ENCODE results near the gene AIFM2. TPM values are rescaled to one million over a fixed set of nuclear protein-coding genes. Genes with fewer than 3 reads are reported as not detected.
"Not testable (repeated sequence)": the region's sequence is repeated elsewhere in the genome, so short reads cannot be mapped to it uniquely, and the experiment has no call there.

Gene AIFM2
- total RNA-seq, 1 donor from 2014 or later: 2.3 TPM

DNA sequence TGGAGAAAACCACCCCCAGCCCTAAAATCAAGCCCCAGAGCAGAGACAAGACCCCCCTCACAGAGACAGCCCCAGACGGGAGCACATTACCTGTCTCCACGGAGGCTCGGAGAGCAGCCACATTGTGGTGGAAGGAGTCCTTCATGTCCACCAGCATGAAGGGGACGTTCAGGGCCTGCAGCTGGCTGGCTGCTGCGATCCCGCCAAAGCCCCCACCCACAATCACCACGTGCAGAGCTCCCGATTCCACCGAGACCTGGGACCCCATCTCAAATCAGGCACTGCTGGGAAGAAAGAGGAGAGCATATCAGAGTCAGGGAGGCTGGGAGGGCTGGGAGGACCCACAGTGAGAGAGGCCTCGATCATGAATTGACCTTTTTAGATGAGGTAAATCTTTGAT is 8.8 kb downstream of the AIFM2 start:
- no peak for DNase-seq (ENCODE audit: extremely low read depth, low read depth, low spot score)

DNA sequence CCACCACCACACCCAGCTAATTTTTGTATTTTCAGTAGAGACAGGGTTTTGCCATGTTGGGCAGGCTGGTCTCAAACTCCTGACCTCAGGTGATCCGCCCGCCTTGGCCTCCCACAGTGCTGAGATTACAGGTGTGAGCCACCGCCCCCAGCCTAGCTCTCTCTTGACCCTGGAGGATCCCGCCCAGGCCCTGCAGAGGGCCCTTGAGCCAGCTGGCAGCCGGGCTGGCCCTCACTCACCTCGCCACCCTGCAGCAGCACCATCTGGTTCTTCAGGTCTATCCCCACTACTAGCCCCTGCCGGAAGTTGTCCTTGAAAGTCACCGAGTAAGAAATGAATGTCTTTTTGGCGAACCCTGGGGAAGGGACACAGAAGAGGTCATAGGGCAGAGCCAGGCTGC is 9.5 kb downstream of the AIFM2 start:
- DNase-seq (ENCODE audit: extremely low read depth, low read depth, low spot score): not testable (repeated sequence)

DNA sequence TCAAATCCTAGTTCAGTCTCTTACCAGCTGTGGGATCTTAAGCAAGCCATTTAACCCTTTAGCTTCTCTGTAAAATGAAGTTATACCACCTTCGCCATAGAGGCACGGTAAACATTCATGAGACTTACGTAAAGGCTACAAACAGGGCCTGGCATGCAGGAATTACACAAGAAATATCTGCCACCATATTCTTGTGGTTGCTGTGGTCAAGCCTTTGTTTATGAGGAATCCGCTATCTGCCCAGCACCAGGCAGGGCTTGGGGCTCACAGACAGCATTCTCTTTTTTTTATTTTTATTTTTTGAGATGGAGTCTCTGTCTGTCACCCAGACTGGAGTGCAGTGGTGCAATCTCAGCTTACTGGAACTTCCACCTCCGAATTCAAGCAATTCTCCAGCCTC is 9.9 kb downstream of the AIFM2 start:
- DNase-seq (ENCODE audit: extremely low read depth, low read depth, low spot score): no peak

DNA sequence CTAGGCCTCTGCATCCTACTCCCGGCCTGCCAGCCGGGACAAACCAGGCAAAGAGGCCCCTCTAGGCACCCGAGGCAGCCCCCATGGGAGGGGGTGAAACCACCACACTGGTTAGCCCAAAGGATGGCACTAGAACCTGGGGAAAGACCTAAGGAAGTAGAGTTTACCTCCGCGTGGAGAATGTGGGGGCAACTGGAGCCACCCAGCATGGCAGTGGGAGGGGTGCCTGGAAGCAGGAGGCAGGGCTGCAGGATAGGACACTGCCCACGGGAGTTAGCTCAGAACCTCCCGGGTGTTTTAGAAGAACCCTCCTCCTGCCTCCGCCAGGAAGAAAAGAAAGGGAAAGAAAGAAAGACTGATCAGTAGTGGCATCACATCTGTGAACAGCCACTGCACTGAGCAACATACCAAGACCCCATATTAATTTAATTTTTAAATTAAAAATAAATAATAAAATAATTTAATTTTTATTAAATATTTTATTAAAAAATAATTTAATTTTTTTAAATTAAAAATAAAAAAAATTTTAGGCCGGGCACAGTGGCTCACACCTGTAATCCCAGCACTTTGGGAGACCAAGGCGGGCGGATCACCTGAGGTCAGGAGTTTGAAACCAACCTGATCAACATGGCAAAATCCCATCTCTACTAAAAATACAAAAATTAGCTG is 11.2 kb downstream of the AIFM2 start:
- no peak for DNase-seq (ENCODE audit: extremely low read depth, low read depth, low spot score)

DNA sequence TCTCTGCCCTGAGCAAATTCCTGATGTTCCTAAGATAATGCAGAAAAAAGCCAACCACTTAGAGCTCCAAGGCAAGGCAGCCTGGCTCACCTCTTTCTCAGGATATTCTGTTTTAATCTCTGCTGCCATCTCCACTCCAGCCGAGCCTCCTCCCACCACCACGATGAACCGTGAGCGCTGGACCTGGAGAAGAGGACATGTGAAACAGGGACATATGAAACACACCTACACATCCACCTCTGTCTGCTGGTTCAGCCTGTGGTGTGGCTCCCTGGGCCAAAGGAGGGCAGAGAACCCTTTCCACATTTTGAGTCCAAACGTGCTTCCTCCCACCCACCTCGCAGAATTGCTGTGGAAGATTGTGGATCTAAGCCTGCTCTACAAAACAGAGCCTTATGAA is 12.2 kb downstream of the AIFM2 start:
- no peak for DNase-seq (ENCODE audit: extremely low read depth, low read depth, low spot score)

DNA sequence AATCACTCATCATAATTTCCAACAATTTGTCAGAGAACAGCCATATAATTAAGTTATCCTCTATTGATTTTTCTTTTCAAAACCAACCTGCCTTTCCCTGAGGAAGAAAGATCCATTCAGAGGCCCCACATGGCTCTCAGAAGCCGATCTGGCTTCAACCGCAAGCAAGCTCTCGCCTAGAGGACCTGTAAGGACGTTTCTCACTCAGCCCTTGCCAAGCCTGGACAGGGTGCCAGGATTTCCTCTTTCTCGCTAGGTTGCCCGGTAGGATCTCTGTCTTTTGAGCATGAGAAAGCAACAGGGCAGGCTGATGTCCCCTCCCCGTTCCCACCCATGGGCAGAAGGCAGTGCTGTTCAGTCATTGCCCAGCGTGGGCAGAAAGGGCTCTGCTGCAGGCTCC is 13.0 kb downstream of the AIFM2 start:
- no peak for DNase-seq (ENCODE audit: extremely low read depth, low read depth, low spot score)

DNA sequence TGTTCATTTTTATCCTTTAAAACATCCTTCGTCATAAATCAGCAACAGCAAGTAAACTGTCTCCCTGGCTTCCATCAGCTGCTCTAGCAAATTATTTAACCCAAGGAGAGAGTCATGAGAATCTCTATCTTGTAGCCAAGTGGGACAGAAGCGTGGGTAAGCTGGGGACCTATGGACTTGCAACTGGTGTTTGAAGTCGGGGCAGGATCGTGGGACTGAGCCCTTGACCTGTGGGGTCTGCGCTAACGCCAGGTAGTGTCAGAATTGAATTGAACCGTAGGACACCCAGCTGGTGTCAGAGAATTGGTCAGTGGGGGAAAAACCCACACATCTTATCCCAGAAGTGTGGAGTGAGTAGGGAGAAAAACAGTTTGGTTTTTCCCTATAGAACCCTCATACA is 13.4 kb downstream of the AIFM2 start:
- no peak for DNase-seq (ENCODE audit: extremely low read depth, low read depth, low spot score)

DNA sequence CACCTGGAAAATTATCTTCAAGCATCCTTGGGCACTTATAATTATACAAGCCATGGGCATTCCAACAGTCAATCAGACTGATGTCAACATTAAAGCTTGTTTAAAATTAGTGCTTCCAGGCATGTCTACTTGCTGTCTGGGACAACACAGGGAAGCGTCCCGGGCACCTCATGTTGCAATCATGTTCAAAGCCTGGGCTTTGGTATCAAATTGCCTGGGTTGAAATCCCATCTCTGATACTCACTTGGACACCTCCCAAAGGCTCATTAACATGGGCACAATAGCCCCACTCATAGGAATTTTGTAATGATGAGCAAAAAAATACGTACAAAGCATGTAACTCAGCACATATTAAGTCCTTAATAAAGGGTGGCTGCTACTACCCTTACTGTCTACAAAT is 14.4 kb downstream of the AIFM2 start:
- no peak for DNase-seq (ENCODE audit: extremely low read depth, low read depth, low spot score)

DNA sequence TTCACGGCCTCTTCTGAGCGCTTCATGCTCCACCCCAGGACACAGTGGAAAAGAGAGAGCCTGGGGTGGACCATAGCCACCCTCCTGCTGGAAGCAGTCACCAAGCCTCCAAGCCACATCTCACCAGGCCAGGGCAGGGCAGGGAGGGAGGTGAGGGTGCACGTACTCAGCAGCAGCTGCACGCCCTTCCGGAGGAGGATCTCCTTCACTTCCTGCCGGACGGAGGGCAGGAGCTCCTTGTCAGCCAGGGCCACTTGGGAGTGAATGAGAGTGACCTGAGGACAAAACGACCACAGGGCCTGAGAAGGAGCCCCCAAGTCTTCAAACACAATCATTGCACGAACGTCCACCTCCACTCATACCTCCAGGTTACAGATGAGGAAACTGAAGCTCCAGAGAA is 15.0 kb downstream of the AIFM2 start:
- no peak for DNase-seq (ENCODE audit: extremely low read depth, low read depth, low spot score)

DNA sequence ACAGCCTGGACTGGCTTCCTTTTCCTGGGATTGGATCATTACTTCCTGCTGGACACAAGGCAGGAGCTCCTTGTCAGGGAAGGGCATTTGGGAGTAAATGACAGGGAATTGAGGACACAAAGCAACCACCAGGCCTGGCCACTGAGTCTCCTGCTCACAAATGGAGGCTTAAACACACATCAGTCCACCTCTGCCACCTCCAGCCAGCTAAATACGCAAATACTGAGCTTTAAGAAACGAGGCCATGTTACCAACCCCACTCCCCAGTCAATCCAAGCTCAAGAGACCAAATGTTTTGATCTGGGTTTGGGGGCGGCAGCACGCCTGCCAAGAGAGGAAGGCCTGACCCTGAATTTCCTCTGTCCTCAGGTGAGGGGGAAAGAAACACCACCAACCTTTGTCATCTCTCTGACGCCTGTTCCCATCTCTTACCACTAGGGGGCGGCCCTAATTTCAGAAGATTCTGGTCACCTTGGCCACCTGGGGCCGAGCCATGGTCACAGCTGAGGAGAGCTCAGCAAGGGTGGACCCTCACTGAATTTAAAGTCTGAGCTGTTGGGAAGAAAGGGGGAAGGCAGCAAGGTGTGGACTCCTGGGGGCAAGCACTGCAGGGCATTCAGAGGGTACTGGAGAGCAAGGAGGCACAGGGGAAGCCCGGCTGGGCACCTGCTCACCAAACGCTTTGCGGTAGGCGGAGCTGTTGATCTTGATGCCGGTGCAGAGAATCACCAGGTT is 16.5 kb downstream of the AIFM2 start:
- no peak for DNase-seq (ENCODE audit: extremely low read depth, low read depth, low spot score)

DNA sequence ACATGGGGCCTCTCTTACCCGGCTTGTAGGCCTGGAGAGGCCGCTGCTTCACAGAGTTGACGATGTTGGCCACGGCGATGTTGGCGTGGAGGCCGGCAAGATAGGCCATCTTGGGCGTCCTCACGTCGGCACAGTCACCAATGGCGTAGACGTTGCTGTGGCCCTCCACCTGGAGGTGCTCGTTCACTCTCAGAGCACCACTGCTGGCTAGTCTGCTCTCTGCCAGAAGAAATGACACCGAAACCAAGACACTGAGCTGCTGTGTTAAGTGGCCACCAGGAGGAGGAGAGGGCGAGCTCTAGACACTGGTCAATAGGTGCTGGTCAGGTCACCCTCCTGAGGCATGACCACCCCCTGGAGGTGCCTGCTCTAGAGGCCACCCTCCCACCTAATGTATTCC is 17.7 kb downstream of the AIFM2 start:
- no peak for DNase-seq (ENCODE audit: extremely low read depth, low read depth, low spot score)

DNA sequence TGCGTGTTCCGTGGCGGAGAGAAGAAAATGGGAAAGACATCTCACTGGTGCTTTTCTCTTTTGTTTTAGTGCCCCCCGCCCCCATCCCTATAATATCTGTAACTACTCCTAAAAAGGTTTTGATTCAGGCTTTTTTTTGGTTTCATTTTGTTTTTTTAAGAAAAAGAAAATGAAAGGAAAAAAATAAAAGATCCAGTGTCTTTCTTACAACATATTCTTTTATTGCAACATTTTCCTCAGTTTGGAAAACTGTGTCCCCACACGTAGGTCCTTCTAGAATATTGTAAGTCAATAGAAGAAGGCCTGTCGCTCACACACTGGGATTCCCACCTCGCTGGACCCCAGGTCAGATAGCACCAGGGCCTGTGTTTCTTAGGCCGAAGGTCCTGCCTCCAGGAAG is 20.6 kb downstream of the AIFM2 start:
- no peak for DNase-seq (ENCODE audit: extremely low read depth, low read depth, low spot score)

DNA sequence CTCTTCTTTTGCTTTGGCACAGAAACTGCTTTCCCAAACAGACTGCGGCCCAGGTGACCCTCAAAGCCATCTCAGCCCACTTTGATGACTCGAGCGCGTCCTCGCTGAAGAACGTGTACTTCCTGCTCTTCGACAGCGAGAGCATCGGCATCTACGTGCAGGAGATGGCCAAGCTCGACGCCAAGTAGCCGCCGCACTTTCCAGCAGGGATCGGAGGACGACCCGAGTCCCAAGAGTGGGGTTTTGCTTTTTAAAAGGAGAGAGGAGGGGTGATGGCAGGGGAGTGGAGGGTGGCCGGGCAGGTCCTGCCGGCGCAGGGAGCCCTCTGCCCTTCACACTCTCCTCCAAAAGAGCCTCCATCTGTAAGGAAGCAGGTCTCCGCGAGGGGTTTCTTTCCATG is 21.1 kb downstream of the AIFM2 start:
- no peak for DNase-seq (ENCODE audit: extremely low read depth, low read depth, low spot score)

DNA sequence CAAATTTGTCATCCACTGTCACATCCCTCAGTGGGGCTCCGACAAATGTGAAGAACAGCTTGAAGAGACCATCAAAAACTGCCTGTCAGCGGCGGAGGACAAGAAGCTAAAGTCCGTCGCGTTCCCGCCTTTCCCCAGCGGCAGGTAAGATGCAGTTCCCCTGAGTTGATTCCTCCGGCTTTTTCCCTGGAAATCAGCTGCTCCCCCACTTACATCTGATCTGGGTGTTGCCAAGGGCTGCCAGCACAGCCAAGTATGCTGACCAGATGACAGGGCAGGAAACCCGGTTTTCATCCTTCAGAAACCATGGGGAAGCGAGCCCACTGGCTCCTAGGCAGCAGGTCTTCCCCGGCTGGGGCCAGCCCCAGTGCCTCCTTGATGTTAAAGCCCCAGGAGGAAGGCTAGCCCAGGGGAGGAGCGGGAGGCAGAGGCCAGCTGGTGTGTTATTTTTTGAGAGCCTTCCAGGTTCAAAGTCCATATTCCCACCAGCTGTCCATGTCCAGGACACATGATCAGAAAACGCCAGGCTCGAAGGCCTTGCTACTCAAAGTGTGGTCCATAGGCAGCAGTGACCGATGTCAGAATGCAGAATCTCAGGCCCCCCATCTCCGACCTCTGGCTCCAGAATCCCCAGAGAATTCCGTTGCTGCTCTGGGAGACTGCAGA is 23.4 kb downstream of the AIFM2 start:
- DNase-seq (ENCODE audit: extremely low read depth, low read depth, low spot score): no peak

DNA sequence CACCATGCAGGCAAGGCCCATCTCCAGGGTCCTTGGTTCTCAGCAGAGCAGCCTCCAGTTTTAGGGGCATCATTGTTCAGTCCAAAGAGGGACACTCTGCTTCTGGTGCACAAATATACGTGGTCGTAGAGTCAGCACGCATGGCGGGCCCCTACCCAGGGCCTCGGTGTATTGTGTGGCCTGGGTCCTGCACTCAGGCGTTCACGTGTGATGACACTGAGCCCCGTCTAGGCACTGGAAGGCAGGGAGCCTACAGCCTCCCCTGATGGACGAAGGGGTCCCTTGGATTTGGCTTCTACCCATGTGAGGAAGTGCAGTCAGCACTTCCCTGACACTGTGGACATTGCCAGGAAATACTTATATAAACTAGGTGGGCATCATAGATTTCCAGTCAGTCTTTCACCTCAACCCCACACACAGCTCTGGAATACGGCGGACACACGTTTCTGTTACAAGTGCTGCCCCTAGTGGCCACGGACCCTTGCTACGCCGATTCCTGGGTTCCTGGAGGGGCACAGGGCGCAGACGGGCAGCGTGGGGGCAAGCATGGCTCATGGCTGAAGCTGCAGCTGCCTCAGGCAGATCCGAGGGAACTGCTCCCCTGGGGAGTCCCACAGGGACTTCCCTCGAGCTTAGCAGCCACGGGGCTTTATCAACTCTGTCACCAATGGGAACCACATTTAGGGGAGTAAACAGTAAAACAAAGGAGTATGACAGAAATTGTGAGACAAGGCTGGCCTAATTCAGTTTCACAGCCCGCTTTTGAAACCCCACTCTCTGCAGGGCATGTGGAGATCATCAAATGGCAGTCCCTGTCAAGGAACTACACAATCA is 25.4 kb downstream of the AIFM2 start:
- DNase-seq (ENCODE audit: extremely low read depth, low read depth, low spot score): no peak

DNA sequence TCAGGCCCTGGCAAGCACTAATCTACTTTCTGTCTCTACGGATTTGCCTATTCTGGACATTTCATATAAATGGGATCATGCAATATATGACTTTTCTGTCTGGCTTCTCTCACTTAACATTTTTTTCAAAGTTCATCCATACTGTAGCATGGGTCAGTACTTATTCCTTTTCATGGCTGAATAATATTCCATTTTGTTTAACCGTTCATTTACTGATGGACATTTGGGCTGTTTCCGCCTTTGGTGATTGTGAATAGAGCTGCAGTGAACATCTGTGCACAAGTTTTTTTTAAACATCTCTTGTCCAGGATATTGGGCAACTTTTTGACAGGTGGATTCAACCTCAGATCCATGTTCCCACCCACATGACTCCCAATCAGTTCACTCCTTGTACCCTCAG is 31.0 kb downstream of the AIFM2 start:
- DNase-seq (ENCODE audit: extremely low read depth, low read depth, low spot score): no peak

DNA sequence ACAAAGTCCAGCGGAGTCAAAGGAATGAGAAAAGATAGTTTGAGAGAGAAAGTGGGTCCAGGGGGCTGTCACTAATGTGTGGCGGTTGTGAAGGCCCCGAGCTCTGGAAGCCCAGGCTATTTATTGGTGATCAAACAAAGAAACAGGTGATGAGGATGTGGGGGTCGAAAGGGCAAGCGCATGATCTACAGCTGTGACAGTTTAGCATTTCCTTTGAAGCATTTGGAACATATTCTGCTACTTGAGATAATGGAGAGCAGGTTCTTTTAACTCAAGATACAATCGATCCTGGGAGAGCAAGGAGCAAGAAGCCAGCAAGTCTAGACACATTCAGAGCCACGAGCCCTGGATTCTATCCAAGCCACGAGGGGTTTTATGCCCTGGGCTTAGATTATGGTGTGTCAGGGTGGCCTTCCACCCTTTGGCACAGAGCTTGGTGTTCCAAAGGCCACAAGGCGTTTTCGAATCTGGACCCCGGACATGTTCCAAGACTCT is 31.5 kb downstream of the AIFM2 start:
- DNase-seq (ENCODE audit: extremely low read depth, low read depth, low spot score): not testable (repeated sequence)

DNA sequence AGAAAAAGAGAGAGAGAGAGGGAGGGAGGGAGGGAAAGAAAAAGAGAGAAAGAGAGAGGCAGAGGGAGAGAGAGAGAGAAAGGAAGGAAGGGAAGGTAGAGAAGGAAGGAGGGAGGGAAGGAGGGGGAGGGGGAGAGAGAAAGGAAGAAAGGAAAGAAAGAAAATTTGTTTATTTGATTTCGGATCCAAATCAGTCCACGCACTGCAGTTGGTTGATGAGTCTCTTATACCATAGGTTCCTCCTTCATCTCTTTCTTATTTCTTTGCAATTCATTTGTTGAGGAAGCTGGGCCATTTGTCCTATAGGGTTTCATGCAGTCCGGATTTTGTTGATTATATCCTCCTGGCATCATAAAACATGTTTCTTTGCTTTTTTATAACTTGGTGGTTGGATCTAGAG is 34.4 kb downstream of the AIFM2 start:
- DNase-seq (ENCODE audit: extremely low read depth, low read depth, low spot score): no peak

DNA sequence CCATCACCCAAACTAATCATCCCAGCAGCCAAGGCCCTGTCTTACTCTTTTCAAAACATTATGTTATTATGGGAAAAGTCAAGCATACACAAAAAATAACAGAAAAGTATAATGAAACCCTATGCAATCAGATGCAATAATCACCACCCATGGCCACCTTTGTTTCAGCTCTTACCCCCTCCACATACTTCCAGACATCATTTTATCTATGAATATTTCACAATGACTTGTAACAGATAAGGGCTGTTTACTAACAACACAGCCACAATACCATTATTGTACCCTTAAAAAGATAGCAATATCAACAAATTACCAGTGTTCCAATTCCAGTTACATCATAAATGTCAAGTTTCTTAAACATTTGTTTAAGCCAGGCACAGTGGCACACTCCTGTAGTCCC is 35.2 kb downstream of the AIFM2 start:
- DNase-seq (ENCODE audit: extremely low read depth, low read depth, low spot score): no peak

DNA sequence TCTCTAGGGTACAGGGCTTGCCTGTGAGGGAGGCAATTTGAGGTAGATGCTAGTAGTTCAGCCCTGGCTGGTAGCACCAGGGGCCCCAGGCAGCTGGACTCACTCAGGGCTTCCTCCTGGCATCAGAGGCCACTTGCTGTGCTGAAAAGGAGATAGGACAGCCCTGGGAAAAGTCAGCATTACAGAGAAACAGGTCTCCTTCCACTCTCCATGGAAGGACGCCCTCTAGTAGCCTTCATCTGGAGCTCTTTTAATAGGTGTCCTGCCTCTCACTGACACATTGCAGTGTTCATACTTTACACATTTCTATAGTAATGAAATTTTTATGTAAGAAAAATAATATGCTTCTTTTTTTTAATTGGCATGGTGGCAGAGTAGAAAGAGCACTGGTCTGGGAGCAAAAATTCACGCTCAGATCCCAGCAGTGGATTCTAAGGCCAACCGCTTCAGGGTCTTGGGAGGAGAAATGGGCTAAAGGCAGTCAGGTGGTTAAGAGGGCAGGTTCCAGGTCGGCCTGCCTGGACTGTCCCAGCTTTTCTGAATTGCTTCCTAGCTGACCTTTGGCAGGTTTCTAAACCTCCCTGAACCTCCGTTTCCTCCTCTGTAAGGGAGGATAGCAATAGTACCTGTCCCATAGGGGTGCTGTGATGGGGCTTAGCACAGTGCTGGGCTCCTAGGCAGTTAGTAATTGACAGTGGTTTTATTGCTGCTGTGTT is 35.8 kb downstream of the AIFM2 start:
- DNase-seq (ENCODE audit: extremely low read depth, low read depth, low spot score): no peak
